ENCODE results near the gene GJB4.
"Not testable (repeated sequence)": the region's sequence is repeated elsewhere in the genome, so short reads cannot be mapped to it uniquely, and the experiment has no call there.

GJB4 gene

DNA sequence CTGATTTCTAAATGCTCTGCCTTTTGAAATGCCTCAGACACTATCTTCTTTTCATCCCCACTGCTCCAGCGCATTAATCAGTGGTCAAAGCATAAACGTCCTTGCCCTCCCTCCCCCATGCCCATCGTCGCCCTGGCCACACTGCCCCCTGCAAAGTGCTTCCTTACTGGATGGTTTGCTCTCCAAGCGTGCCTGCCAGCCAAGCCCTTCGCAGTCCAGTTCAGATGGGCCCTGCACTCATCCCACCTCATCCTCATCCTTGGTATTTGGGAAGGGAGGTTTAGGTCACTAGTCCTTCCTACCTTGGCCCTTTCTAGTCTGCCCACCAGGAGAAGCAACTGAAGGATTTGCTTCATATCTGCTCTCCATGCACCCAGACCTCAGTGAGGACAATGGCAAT, 36.4 kb downstream of the GJB4 start:
- TF ChIP-seq, protein P1, sequence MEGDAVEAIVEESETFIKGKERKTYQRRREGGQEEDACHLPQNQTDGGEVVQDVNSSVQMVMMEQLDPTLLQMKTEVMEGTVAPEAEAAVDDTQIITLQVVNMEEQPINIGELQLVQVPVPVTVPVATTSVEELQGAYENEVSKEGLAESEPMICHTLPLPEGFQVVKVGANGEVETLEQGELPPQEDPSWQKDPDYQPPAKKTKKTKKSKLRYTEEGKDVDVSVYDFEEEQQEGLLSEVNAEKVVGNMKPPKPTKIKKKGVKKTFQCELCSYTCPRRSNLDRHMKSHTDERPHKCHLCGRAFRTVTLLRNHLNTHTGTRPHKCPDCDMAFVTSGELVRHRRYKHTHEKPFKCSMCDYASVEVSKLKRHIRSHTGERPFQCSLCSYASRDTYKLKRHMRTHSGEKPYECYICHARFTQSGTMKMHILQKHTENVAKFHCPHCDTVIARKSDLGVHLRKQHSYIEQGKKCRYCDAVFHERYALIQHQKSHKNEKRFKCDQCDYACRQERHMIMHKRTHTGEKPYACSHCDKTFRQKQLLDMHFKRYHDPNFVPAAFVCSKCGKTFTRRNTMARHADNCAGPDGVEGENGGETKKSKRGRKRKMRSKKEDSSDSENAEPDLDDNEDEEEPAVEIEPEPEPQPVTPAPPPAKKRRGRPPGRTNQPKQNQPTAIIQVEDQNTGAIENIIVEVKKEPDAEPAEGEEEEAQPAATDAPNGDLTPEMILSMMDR (conservative IDR thresholded peaks at IDR 0.05; ENCODE audit: low read depth, low read length) = no peak
- no peak overlapping the region for H3K4me3 ChIP-seq (ENCODE audit: low read depth, low read length)
- DNase-seq (ENCODE audit: low read depth) = no peak

DNA sequence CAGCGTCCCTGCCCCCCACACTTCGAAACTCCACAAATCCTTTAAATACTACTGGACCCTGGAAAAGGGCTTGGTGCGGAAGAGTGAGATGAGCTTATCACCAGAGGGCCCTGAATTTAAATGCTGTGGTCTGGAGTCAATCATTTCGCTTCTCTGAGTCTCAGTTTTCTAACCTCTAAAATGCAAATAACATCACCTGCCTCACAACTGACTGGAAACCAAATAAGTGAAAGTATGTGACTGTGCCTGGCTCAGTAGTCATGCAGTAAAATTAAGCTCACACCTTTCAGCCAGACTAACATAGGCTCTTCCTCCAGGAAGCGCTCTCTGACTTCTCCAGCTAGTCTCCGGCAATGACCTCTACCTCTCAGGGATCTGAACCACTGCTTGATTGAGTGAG, 37.5 kb downstream of the GJB4 start:
- no peak for DNase-seq (ENCODE audit: low read depth)
- TF ChIP-seq, protein P1 (conservative IDR thresholded peaks at IDR 0.05; ENCODE audit: low read depth, low read length) = no peak
- no peak overlapping the region for H3K4me3 ChIP-seq (ENCODE audit: low read depth, low read length)

DNA sequence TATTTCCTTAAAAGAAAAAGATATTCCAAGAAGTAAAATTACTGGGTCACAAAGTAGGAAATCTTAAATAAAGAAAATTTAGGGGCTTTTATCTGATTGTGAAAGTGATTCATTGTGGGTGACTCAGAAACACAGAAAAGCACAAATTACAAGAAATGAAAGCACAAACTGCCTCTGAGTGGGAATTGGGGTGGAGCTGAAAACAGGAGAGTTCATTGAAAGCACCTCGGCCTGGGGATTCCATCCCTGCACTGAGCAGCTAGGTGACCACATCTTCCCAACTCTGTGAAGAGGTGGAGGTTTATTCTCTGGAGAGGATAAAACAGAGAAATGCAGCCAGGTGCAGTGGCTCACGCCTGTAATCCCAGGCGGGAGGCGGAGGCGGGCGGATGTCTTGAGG, 40.7 kb downstream of the GJB4 start:
- DNase-seq (ENCODE audit: low read depth) = peak; percentile 40
- no peak overlapping the region for H3K4me3 ChIP-seq (ENCODE audit: low read depth, low read length)
- TF ChIP-seq, protein P1 (conservative IDR thresholded peaks at IDR 0.05; ENCODE audit: low read depth, low read length) = no peak

- H3K4me3 ChIP-seq (ENCODE audit: low read depth, low read length) = no peak overlapping the region
- no peak for DNase-seq (ENCODE audit: low read depth)
- TF ChIP-seq, protein P1 (conservative IDR thresholded peaks at IDR 0.05; ENCODE audit: low read depth, low read length) = no peak
Observed at GRCh38 chr1:34803770-34804169, 44.2 kb downstream of the GJB4 start.

- H3K4me3 ChIP-seq (ENCODE audit: low read depth, low read length) = no peak overlapping the region
- peak; percentile 22 for DNase-seq (ENCODE audit: low read depth)
- TF ChIP-seq, protein P1 (conservative IDR thresholded peaks at IDR 0.05; ENCODE audit: low read depth, low read length) = no peak
Observed at GRCh38 chr1:34806396-34806795, 46.9 kb downstream of the GJB4 start.

DNA sequence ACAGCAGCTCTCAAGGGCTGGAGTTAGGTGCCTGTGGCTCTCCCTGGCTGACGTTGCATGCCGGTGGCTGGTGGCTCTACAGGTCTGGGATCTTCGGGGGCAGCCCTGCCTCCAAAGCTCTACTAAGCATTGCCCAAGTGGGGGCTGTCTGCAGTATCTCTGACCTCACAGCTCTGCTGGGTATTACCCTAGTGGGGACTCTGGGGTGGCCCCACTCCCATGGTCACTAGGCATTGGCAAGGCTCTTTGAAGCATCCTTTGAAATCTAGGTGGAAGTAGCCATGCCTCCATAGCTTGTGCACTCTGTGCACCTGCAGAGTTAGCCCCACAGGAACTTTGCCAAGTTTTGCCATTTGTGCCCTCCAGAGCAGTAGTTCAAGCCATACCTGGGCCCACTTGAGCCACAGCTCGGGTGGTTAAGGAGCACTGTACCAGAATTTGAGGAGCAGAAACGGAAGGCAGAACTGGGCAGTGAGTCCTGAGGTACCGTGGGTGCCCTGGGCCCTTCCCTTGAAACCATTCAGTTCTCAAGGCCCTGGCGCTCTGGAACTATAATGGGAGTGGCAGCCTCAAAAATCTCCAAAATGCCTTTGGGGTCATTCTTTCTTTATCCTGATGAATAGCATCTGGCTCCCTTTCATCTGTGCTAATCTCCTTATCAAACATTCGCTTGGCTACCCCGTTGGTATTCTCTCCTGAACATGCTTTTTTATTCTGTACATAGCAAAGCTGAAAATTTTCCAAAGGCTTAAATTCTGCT, 48.7 kb downstream of the GJB4 start:
- no peak overlapping the region for H3K4me3 ChIP-seq (ENCODE audit: low read depth, low read length)
- DNase-seq (ENCODE audit: low read depth) = no peak
- TF ChIP-seq, protein P1 (conservative IDR thresholded peaks at IDR 0.05; ENCODE audit: low read depth, low read length) = no peak

DNA sequence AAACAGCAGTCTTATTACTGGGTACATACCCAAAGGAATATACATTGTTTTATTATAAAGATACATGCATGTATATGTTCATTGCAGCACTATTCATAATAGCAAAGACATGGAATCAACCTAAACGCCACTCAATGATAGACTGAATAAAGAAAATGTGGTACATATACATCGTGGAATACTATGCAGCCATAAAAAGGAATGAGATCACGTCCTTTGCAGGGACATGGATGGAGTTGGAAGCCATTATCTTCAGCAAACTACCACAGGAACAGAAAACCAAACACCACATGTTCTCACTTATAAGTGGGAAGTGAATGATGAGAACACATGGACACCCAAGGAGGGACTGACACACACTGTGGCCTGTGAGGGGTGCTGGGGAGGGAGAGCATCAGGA, 51.2 kb downstream of the GJB4 start:
- H3K4me3 ChIP-seq (ENCODE audit: low read depth, low read length); DNase-seq (ENCODE audit: low read depth): not testable (repeated sequence)

All from choroid plexus epithelial cell (primary cell).